SJSA1 (cell line): Measurements from ENCODE around the gene SPATA24. TPM values are rescaled to one million over a fixed set of nuclear protein-coding genes. Genes with fewer than 3 reads are reported as not detected.
"Not testable (repeated sequence)": the region's sequence is repeated elsewhere in the genome, so short reads cannot be mapped to it uniquely, and the experiment has no call there.

Source experiments
- DNase-seq, 2 experiments: peaks; one replicate each; pipeline ENCODE4 v3.0.0-alpha.2; 2015 to 2020; ENCODE audit warnings: low spot score in 2 of 2, low read depth in 1 of 2
- H3K27ac ChIP-seq: fragments of 250-450 bp; sonication (Bioruptor Pico); 2 replicates; pipeline ENCODE4 v1.5.1; 2020; ENCODE audit warnings: mild to moderate bottlenecking, moderate library complexity
- H3K27me3 ChIP-seq: fragments of 250-450 bp; sonication (Bioruptor Pico); replicated peaks from 2 replicates; pipeline ENCODE4 v1.5.1; 2020; ENCODE audit warnings: mild to moderate bottlenecking, moderate library complexity
- H3K36me3 ChIP-seq: fragments of 250-450 bp; sonication (Bioruptor Pico); 2 replicates; pipeline ENCODE4 v1.5.1; 2020; ENCODE audit warnings: mild to moderate bottlenecking
- H3K4me1 ChIP-seq: fragments of 250-450 bp; sonication (Bioruptor Pico); replicated peaks from 2 replicates; pipeline ENCODE4 v1.6.1; 2021; ENCODE audit warnings: mild to moderate bottlenecking
- H3K4me3 ChIP-seq: fragments of 250-450 bp; sonication (Bioruptor Pico); 2 replicates; pipeline ENCODE4 v1.5.1; 2020; ENCODE audit warnings: mild to moderate bottlenecking
- H3K9me3 ChIP-seq: fragments of 250-450 bp; sonication (Bioruptor Pico); replicated peaks from 2 replicates; pipeline ENCODE4 v1.5.1; 2020; ENCODE audit warnings: mild to moderate bottlenecking
- total RNA-seq: library from RNA; depleted of rRNA; stranded (reverse); fragments of >200 nt; shearing (Covaris generic); gene quantifications from 2 replicates; pipeline ENCODE4 v1.2.3, GENCODE V29; 2014; rRNA removed

The SPATA24 gene
- total RNA-seq, 1 experiment from 2014 or later, result 4.0 TPM

GRCh38 chr5:139347863-139348262, 56.0 kb downstream of the SPATA24 start:
- not testable (repeated sequence) for H3K9me3 ChIP-seq, H3K4me3 ChIP-seq, H3K27ac ChIP-seq, H3K27me3 ChIP-seq, H3K4me1 ChIP-seq, DNase-seq
- peaks cover 21% of the 10 kb centered on the region for H3K36me3 ChIP-seq

Other genes starting within 250 kb of the SPATA24 start
- gene SIL1, start 205.7 kb downstream of the SPATA24 start, total RNA-seq, result 42.5 and 58.2 TPM in 2 replicates
- 452 and 470 TPM in 2 replicates for gene MATR3, start 110.3 kb downstream of the SPATA24 start, total RNA-seq
- gene PAIP2, start 62.2 kb downstream of the SPATA24 start, total RNA-seq, result 107 and 119 TPM in 2 replicates
- gene SLC23A1, start 20.8 kb downstream of the SPATA24 start, total RNA-seq, result not detected in 2 replicates
- not detected in 2 replicates for gene MZB1, start 14.2 kb downstream of the SPATA24 start, total RNA-seq
- gene PROB1, start 9.0 kb downstream of the SPATA24 start, total RNA-seq, result 0.25 and 0.58 TPM in 2 replicates
- 4.7 and 12.1 TPM in 2 replicates for gene DNAJC18, start 35.4 kb upstream of the SPATA24 start, total RNA-seq
- gene ECSCR, start 58.7 kb upstream of the SPATA24 start, total RNA-seq, result 0.53 and 1.2 TPM in 2 replicates
- gene SMIM33, start 66.9 kb upstream of the SPATA24 start, total RNA-seq, result not detected in 2 replicates
- 46.6 and 49.2 TPM in 2 replicates for gene STING1, start 78.7 kb upstream of the SPATA24 start, total RNA-seq
- 136 and 159 TPM in 2 replicates for gene UBE2D2, start 157.2 kb upstream of the SPATA24 start, total RNA-seq
- gene CXXC5, start 244.3 kb upstream of the SPATA24 start, total RNA-seq, result 101 and 114 TPM in 2 replicates